HG03378 (cell line): Measurements from ENCODE around the gene OSBP2.
"Not testable (repeated sequence)": the region's sequence is repeated elsewhere in the genome, so short reads cannot be mapped to it uniquely, and the experiment has no call there.

Source experiments
- ATAC-seq: cut with Tn5 transposase; IDR thresholded peaks from one replicate; pipeline ENCODE4 v1.9.1; 2021; ENCODE audit warnings: mild to moderate bottlenecking, moderate library complexity; ENCODE audit not compliant: unreplicated experiment

Gene OSBP2

GRCh38 chr22:30718491-30718890 lies 23.8 kb downstream of the OSBP2 start:
- ATAC-seq: no peak

DNA sequence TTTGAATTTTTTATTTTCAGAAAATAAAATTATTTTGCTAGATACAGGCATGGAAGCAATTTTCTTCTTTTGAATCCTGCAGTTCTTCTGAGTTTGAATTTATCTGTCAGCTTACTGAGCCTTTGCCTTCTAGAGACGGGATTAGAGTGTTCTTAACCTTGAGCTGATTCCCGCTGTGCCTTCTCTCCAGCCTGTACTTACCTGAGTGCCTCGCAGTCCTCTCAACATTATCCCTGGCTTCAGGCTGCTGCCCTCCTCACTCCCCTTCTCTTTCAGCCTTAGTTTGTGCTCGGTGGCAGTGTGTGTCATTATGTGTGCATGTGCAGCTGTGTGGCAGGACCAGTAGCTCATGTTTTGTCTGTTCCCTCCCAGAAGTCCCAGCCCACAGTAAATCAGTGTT lies 24.3 kb downstream of the OSBP2 start:
- no peak for ATAC-seq

- no peak for ATAC-seq
These were observed 25.7 kb downstream of the OSBP2 start for GRCh38 chr22:30720263-30720837.

GRCh38 chr22:30721741-30722140 lies 27.1 kb downstream of the OSBP2 start:
- ATAC-seq: no peak

DNA sequence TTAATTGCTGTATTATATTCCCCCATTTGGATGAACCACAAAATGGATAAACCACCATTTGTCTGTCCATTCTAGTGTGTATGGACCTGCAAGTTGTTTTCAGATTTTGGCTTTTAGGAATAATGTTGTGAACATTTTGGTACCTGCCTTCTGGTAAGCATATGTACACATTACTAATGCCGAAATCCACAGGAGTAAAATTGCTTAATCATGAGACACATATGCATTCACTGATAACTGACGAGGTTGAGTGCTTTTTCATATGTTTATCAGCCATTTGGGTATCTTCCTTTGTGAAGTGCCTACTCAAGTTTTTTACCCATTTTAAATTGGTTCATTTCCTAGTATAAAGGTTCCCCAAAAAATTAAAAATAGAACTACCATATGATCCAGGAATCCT lies 34.2 kb downstream of the OSBP2 start:
- ATAC-seq: no peak

- no peak for ATAC-seq
These were observed 37.0 kb downstream of the OSBP2 start for GRCh38 chr22:30731658-30732057.

DNA sequence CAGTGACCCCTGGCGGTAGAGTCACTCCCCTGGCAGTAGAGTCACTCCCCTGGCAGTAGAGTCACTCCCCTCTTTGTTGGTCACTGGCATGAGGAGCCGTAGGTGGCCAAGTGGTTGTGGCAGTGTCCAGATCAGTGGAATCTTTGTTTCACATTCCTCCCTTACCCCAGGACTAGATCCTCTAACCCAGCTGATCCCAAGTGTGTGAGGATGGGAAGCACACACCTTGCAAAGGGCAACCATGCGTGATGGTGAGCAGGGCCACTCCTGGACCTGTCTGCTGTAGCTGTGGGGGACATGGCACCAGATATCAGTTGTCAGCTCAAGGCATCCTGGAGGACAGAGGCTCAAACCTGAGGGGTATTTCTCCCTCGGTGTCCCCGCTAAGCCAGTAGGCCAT lies 37.8 kb downstream of the OSBP2 start:
- no peak for ATAC-seq

DNA sequence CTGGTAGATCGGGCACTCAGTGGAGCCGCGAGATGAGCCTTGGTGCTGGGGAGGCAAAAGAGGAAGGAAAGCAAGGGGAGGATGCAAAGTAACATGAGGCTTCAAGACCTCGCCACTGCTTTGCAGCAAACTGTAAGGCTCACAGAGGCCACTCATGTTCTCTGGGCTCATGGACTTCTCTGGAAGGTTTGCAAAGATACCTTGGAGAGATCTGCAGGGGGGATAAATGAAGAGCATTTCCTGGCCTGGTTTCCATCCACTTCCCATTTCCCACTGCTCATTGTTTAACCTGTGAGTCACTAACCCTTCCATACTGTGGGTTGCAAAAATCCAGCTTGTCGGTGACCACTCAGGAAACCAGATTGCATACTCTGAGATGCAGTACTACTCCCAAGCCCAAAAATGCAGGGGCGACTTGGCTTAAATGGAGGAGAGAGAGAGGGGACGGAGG lies 38.5 kb downstream of the OSBP2 start:
- no peak for ATAC-seq

DNA sequence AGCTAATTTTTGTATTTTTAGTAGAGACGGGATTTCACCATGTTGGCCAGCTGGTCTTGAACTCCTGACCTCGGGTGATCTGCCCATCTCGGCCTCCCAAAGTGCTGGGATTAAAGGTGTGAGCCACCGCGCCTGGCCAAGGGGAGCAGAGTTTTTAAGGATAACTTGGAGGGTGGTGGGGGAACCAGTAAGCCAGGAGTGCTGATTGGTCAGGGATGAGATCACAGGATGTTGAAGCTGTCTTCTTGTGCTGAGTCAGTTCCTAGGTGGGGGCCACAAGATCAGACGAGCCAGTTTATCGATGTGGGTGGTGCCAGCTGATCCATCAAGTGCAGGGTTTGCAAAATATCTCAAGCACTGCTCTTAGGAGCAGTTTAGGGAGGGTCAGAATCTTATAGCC lies 45.3 kb downstream of the OSBP2 start:
- not testable (repeated sequence) for ATAC-seq

DNA sequence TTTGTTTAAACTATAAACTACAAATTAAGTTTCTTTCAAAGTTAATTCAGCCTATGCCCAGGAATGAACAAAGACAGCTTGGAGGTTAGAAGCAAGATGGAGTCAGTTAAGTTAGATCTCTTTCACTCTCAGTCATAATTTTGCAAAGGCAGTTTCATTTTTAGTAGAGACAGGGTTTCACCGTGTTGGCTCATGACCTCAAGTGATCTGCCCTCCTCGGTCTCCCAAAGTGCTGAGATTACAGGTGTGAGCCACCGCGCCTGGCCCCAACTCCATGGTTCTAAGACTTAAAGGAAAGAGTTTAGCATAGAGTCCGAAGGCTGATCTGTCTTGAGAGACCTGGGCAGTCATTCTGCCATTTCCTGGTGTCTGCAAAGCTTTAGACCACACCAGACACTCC lies 45.8 kb downstream of the OSBP2 start:
- ATAC-seq: not testable (repeated sequence)

DNA sequence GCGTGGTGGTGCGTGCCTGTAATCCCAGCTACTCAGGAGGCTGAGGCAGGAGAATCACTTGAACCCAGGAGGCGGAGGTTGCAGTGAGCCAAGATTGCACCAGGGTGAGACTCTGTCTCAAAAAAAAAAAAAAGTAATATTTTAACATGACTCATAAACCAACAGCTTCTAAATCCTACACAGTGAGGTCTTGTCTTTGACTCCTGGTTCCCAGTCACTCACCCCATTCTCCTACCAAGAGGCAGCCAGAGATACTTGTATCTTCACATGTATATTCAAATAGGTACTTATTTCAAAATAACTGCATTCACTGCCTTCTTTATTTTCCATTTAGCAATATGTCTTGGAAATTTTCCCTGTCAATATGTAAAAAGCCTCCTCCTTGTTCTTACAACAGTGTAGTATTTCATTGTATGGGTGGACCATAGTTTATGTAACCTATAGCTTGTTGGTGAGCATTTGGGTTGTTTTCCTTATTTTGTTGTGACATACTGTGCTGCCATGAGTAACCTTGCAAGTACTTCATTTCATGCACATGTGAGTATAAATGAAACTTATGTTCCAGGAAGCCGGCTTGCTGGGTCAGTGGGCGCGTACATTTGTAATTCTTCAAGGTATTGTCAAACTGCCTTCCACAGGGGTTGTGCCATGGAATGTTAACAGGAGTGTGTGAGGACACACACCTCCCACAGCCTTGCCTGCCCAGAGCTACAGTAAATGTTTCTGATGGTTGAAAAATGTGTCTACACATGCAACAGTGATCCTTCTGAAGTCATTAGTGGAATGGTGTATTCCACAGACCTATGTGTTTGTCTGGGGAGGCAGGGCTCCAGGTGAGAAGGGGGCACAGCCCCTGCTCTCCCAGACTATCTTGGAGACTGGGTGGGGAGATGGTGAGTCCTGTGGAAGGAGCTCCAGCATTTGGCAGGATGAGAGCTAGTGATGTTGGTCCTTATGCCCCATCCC lies 47.9 kb downstream of the OSBP2 start:
- ATAC-seq: no peak

DNA sequence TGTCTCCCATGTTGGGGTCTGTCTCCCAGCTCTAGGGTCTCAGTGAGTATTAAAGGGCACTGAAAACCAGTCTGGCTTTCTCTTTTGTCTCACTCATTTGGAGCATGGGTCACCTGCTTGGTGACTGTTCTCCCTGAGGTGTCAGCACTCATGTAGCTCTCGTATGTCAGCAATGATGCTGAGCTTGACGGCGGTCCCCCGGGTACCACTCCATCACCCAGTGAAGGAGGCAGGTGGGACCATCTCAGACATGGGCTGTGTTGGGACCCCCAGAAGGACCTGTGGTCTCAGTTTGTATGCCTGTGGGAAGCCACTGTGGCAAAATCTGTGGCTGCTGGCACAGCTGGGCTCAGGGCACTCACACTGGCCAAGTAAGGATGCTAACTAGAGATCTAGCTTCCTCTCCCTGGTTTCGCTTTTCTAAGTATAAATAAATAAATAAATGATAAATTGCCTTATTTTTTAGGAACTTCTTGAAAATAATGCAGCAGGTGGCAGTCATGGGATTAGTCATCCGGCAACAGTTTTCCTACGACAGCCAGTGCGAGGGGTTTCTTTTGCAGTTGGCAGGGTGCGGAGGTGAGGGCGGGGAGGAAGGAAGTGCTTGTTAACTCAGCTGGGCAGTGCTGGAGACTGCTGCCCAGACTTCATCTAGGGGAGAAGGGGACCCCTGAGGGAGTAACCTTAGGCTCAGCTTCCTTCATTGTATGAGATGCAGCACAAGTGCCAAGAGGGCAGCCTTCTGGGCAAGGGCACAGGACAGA lies 48.8 kb downstream of the OSBP2 start:
- no peak for ATAC-seq

GRCh38 chr22:30744224-30744623 lies 49.5 kb downstream of the OSBP2 start:
- no peak for ATAC-seq

DNA sequence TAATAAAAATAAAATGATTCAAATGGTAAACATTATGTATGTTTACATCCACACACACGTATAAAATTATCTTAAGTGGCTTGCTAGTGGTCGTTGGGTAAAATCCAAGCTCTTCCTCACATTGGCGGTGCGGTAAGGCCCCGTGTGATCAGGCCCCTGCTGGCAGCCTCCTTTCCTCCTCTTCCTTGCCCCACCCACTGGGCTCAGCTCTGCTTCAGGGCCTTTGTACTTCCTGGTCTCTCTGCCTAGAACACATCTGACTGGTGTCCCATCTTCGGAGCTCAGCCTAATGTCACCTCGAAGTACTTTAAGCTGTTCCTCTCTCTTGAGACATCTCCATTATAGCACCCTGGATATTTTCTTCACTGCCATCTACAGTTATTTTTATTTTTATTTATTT lies 52.8 kb downstream of the OSBP2 start:
- ATAC-seq: no peak

GRCh38 chr22:30749272-30749671 lies 54.6 kb downstream of the OSBP2 start:
- no peak for ATAC-seq

GRCh38 chr22:30749849-30750248 lies 55.2 kb downstream of the OSBP2 start:
- no peak for ATAC-seq

DNA sequence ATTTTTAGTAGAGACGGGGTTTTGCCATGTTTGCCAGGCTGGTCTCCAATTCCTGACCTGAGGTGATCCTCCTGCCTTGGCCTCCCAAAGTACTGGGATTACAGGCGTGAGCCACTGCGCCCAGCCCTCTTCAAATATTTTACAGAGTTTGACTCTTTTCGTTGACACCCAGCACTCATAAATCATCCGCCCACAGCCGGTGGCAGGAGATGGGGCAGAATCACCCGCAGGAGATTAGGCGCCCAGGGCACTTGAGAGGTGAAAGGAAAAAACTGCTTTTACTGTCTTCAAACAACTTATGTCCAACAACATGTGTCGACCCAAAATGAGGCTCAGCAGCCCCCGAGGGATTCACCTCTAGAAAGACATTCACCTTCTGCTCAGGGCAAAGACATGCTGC lies 56.9 kb downstream of the OSBP2 start:
- ATAC-seq: no peak

DNA sequence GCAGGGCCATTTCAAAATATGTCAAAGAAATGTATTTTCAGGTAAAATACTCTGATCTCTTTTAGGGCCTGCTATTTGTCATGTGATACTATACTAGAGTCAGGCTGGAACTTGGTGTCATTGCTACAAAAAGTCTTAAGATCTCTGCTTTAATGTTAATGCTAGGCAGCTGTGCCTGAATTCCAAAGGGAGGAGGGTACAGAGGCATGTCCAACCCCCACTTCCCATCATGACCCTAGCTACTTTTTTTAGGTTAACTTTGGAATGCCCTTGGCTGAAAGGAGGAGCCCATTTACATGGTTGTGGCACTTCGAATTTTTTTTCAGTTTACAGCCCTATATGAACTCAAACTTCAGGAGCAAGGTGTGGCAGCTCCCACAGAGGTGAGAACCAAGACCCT lies 58.1 kb downstream of the OSBP2 start:
- no peak for ATAC-seq

DNA sequence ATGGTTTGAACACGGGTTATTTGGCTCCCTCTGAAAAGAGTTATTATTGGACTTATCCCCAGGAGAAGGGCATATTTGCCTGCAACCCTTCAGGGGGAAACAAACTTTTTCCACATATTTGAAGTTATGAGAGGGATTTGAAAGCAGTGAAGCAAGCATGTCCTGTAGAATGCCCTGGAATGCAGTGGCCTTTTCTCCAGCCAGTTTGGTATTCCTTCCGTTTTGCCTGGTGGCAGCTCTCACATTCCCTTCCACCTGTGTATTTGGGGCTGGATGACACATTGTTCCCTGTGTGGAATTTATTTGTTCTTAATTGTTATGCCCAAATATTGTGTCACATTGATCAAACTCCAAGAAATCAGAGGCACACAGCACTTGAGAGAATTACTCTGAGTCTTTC lies 59.0 kb downstream of the OSBP2 start:
- no peak for ATAC-seq

GRCh38 chr22:30754521-30754920 lies 59.8 kb downstream of the OSBP2 start:
- no peak for ATAC-seq

GRCh38 chr22:30754971-30755758 lies 60.5 kb downstream of the OSBP2 start:
- no peak for ATAC-seq
